Measurements from ENCODE around the gene C2orf92.

The C2orf92 gene

GRCh38 chr2:97740590-97741182, 71.2 kb downstream of the C2orf92 start:
- in situ Hi-C loops (cut with MboI; ENCODE audit: low sequenced_read_pairs), result no loop called here

GRCh38 chr2:97741251-97741650, 71.7 kb downstream of the C2orf92 start:
- in situ Hi-C loops (cut with MboI; ENCODE audit: low sequenced_read_pairs), result no loop called here

GRCh38 chr2:97741686-97742085, 72.2 kb downstream of the C2orf92 start:
- in situ Hi-C loops (cut with MboI; ENCODE audit: low sequenced_read_pairs), result no loop called here

- in situ Hi-C loops (cut with MboI; ENCODE audit: low sequenced_read_pairs), result no loop called here
These were observed 72.9 kb downstream of the C2orf92 start for GRCh38 chr2:97742381-97742847.

GRCh38 chr2:97743913-97744312, 74.4 kb downstream of the C2orf92 start:
- in situ Hi-C loops (cut with MboI; ENCODE audit: low sequenced_read_pairs), result no loop called here

- in situ Hi-C loops (cut with MboI; ENCODE audit: low sequenced_read_pairs), result no loop called here
These were observed 76.1 kb downstream of the C2orf92 start for GRCh38 chr2:97745474-97746174.

- in situ Hi-C loops (cut with MboI; ENCODE audit: low sequenced_read_pairs), result no loop called here
These were observed 77.8 kb downstream of the C2orf92 start for GRCh38 chr2:97747285-97747684.

GRCh38 chr2:97747716-97748115, 78.2 kb downstream of the C2orf92 start:
- in situ Hi-C loops (cut with MboI; ENCODE audit: low sequenced_read_pairs), result no loop called here

- in situ Hi-C loops (cut with MboI; ENCODE audit: low sequenced_read_pairs), result no loop called here
These were observed 80.1 kb downstream of the C2orf92 start for GRCh38 chr2:97749581-97749980.

GRCh38 chr2:97750017-97750416, 80.5 kb downstream of the C2orf92 start:
- in situ Hi-C loops (cut with MboI; ENCODE audit: low sequenced_read_pairs), result no loop called here

GRCh38 chr2:97751752-97752151, 82.2 kb downstream of the C2orf92 start:
- in situ Hi-C loops (cut with MboI; ENCODE audit: low sequenced_read_pairs), result no loop called here

Data from hTERT RPE-1 (cell line).